ENCODE results near the gene RAB4B.
"Not testable (repeated sequence)": the region's sequence is repeated elsewhere in the genome, so short reads cannot be mapped to it uniquely, and the experiment has no call there.

The RAB4B gene

GRCh38 chr19:40804783-40805242 lies 26.8 kb downstream of the RAB4B start:
- no peak for FAIRE-seq

- FAIRE-seq = no peak
Measured at GRCh38 chr19:40805258-40805868, 27.3 kb downstream of the RAB4B start.

GRCh38 chr19:40806423-40807146 lies 28.5 kb downstream of the RAB4B start:
- no peak for FAIRE-seq

- no peak for FAIRE-seq
Measured at GRCh38 chr19:40807147-40808020, 29.3 kb downstream of the RAB4B start.

GRCh38 chr19:40808021-40808325 lies 29.9 kb downstream of the RAB4B start:
- no peak for FAIRE-seq

GRCh38 chr19:40808497-40808896 lies 30.4 kb downstream of the RAB4B start:
- FAIRE-seq = no peak

- no peak for FAIRE-seq
Measured at GRCh38 chr19:40809358-40810086, 31.5 kb downstream of the RAB4B start.

- no peak for FAIRE-seq
Measured at GRCh38 chr19:40810160-40810559, 32.1 kb downstream of the RAB4B start.

- peak; percentile 94 for FAIRE-seq
Measured at GRCh38 chr19:40810649-40811408, 32.8 kb downstream of the RAB4B start.

GRCh38 chr19:40811478-40812341 lies 33.7 kb downstream of the RAB4B start:
- FAIRE-seq = no peak

- FAIRE-seq = not testable (repeated sequence)
Measured at GRCh38 chr19:40812571-40812970, 34.5 kb downstream of the RAB4B start.

- no peak for FAIRE-seq
Measured at GRCh38 chr19:40813182-40813581, 35.1 kb downstream of the RAB4B start.

- FAIRE-seq = no peak
Measured at GRCh38 chr19:40815223-40815622, 37.2 kb downstream of the RAB4B start.

GRCh38 chr19:40818480-40819399 lies 40.7 kb downstream of the RAB4B start:
- not testable (repeated sequence) for FAIRE-seq

- FAIRE-seq = peak; percentile 82
Measured at GRCh38 chr19:40819479-40820234, 41.6 kb downstream of the RAB4B start.

- FAIRE-seq = no peak
Measured at GRCh38 chr19:40822161-40822560, 44.1 kb downstream of the RAB4B start.

- not testable (repeated sequence) for FAIRE-seq
Measured at GRCh38 chr19:40822704-40823553, 44.9 kb downstream of the RAB4B start.

- FAIRE-seq = not testable (repeated sequence)
Measured at GRCh38 chr19:40824916-40825315, 46.9 kb downstream of the RAB4B start.
